HCT116 (cell line): ENCODE data around the gene MTA2. TPM values are rescaled to one million over a fixed set of nuclear protein-coding genes. Genes with fewer than 3 reads are reported as not detected.
"Not testable (repeated sequence)": the region's sequence is repeated elsewhere in the genome, so short reads cannot be mapped to it uniquely, and the experiment has no call there.

ENCODE experiments used
- ATAC-seq: fragments of 200-7000 bp; cut with Tn5 transposase; 2 replicates; pipeline ENCODE4 v1.9.1; 2020; ENCODE audit warnings: mild to moderate bottlenecking, moderate library complexity
- BruUV-seq: library from RNA; stranded (reverse); fragments of 400-500 nt; replicated peaks from 2 replicates; lab custom pipeline; 2021; lab: Mats Ljungman, UMichigan
- CTCF ChIA-PET: fragments of 300-600 bp; sonication (Branson Sonifier 250); formaldehyde crosslinking; loops from one replicate; lab custom pipeline; 2021; ENCODE audit warnings: antibody characterized with exemption; lab: Charles Lee
- POLR2A ChIA-PET: fragments of 300-600, 350-600 bp; sonication (Branson Sonifier 250); formaldehyde crosslinking; loops from one replicate; lab custom pipeline; 2021; ENCODE audit warnings: antibody characterized with exemption; lab: Charles Lee
- RAD21 ChIA-PET, 2 experiments: fragments of 300-600 bp; sonication (Branson Sonifier 250); formaldehyde crosslinking; loops; one replicate each; lab custom pipeline; 2023; ENCODE audit warnings: low total read pairs in 2 of 2; ENCODE audit not compliant: uncharacterized antibody in 2 of 2, unreplicated experiment in 2 of 2, low non-redundant PET in 1 of 2; lab: Charles Lee
- DNase-seq: peaks from one replicate; pipeline ENCODE4 v3.0.0-alpha.2; 2010; ENCODE audit warnings: low read depth, low spot score
- H2AFZ ChIP-seq: fragments of 200-600 bp; shearing (Covaris generic), sonication (generic); 2 replicates; pipeline ENCODE4 v1.6.1; 2017; ENCODE audit warnings: low read depth, mixed run types, mixed read lengths, antibody characterized with exemption, low read length; ENCODE audit not compliant: poor library complexity, severe bottlenecking
- H3K27ac ChIP-seq: 2 replicates; pipeline ENCODE4 v1.5.1; 2012; ENCODE audit warnings: low read depth, low read length
- H3K27me3 ChIP-seq: fragments of 200-600 bp; sonication (generic); 2 replicates; pipeline ENCODE4 v1.6.1; 2016; ENCODE audit warnings: mixed run types, low read length, mixed read lengths; ENCODE audit not compliant: insufficient read depth
- H3K36me3 ChIP-seq, 2 experiments: fragments of 200-500 bp in 1 of 2; fragments of 200-600 bp in 1 of 2; sonication (Bioruptor generic) in 1 of 2; sonication (generic) in 1 of 2; 2 replicates each; pipeline versions ENCODE4 v1.5.1 to v1.6.1; 2014 to 2016; ENCODE audit warnings: low read length in 2 of 2, inconsistent platforms in 1 of 2, mixed read lengths in 1 of 2, mixed run types in 1 of 2; ENCODE audit not compliant: insufficient read depth in 2 of 2, control insufficient read depth in 1 of 2
- H3K4me1 ChIP-seq, 2 experiments: fragments of 200-600 bp in 1 of 2; sonication (generic) in 1 of 2; 2 replicates each; pipeline versions ENCODE4 v1.5.1 to v1.6.1; 2012 to 2017; ENCODE audit warnings: low read length in 2 of 2, inconsistent platforms in 1 of 2, mild to moderate bottlenecking in 1 of 2, mixed read lengths in 1 of 2, mixed run types in 1 of 2, moderate library complexity in 1 of 2; ENCODE audit not compliant: insufficient read depth in 2 of 2, control insufficient read depth in 1 of 2
- H3K4me2 ChIP-seq: fragments of 200-600 bp; sonication (generic); 2 replicates; pipeline ENCODE4 v1.6.1; 2017; ENCODE audit warnings: mixed run types, low read length, mixed read lengths
- H3K4me3 ChIP-seq, 2 experiments: fragments of 200-600 bp in 1 of 2; sonication (generic) in 1 of 2; replicated peaks in 1 of 2; 2 replicates each; pipeline ENCODE4 v1.5.1; 2011 to 2016; ENCODE audit warnings: low read length in 2 of 2, control low read depth in 1 of 2, low read depth in 1 of 2, mild to moderate bottlenecking in 1 of 2, mixed read lengths in 1 of 2, mixed run types in 1 of 2
- H3K79me2 ChIP-seq: fragments of 200-600 bp; sonication (generic); 2 replicates; pipeline ENCODE4 v1.6.1; 2017; ENCODE audit warnings: mild to moderate bottlenecking, mixed run types, low read length, moderate library complexity, mixed read lengths; ENCODE audit not compliant: insufficient read depth
- H3K9ac ChIP-seq: fragments of 200-600 bp; sonication (generic); 2 replicates; pipeline ENCODE4 v1.6.1; 2016; ENCODE audit warnings: low read length, mixed read lengths
- H3K9me2 ChIP-seq: fragments of 200-600 bp; sonication (generic), shearing (Covaris generic); 2 replicates; pipeline ENCODE4 v1.6.1; 2017; ENCODE audit warnings: mixed run types, mild to moderate bottlenecking, moderate library complexity; ENCODE audit not compliant: insufficient read depth
- H3K9me3 ChIP-seq, 2 experiments: fragments of 200-500 bp in 1 of 2; fragments of 200-600 bp in 1 of 2; sonication (Bioruptor generic) in 1 of 2; sonication (generic) in 1 of 2; 2 replicates each; pipeline ENCODE4 v1.6.1; 2014 to 2017; ENCODE audit warnings: low read length in 2 of 2, mixed read lengths in 2 of 2, inconsistent platforms in 1 of 2, low read depth in 1 of 2, mild to moderate bottlenecking in 1 of 2, mixed run types in 1 of 2, moderate library complexity in 1 of 2; ENCODE audit not compliant: control insufficient read depth in 1 of 2, insufficient read depth in 1 of 2
- H4K20me1 ChIP-seq: fragments of 200-600 bp; sonication (generic), shearing (Covaris generic); 2 replicates; pipeline ENCODE4 v1.6.1; 2017; ENCODE audit warnings: mixed run types, mild to moderate bottlenecking, moderate library complexity; ENCODE audit not compliant: insufficient read depth
- CBX3 ChIP-seq: IDR thresholded peaks from 2 replicates; pipeline ENCODE4 v1.6.1; 2012; ENCODE audit warnings: low read depth
- CEBPB ChIP-seq: IDR thresholded peaks from 2 replicates; pipeline ENCODE4 v1.6.1; 2012; ENCODE audit warnings: low read depth
- ELF1 ChIP-seq: IDR thresholded peaks from 2 replicates; pipeline ENCODE4 v1.6.1; 2012; ENCODE audit warnings: low read depth, borderline replicate concordance
- EZH2 ChIP-seq: fragments of 200-600 bp; sonication (generic); IDR thresholded peaks from 2 replicates; pipeline ENCODE4 v1.6.1; 2017; ENCODE audit warnings: antibody characterized with exemption, mixed run types
- EZH2phosphoT487 ChIP-seq: fragments of 200-600 bp; IDR thresholded peaks from 2 replicates; pipeline ENCODE4 v1.6.1; 2018; ENCODE audit warnings: antibody characterized with exemption, borderline replicate concordance
- RAD21 ChIP-seq: IDR thresholded peaks from 2 replicates; pipeline ENCODE4 v1.6.1; 2012; ENCODE audit warnings: low read depth, mild to moderate bottlenecking
- SP1 ChIP-seq: IDR thresholded peaks from 2 replicates; pipeline ENCODE4 v1.6.1; 2012; ENCODE audit warnings: low read depth
- YY1 ChIP-seq: IDR thresholded peaks from 2 replicates; pipeline ENCODE4 v1.6.1; 2011; ENCODE audit warnings: low read length, low read depth, moderate library complexity, mild to moderate bottlenecking; ENCODE audit not compliant: insufficient replicate concordance; ENCODE audit errors: extremely low read depth
- ZFX ChIP-seq: fragments of 450-650 bp; IDR thresholded peaks from 2 replicates; pipeline ENCODE4 v1.6.1; 2017
- ZNF274 ChIP-seq: fragments of 200-500 bp; sonication (Bioruptor generic); IDR thresholded peaks from 2 replicates; pipeline ENCODE4 v1.6.1; 2014; ENCODE audit warnings: mild to moderate bottlenecking, low read depth, low read length, inconsistent platforms
- intact Hi-C: fragments of 100-400 bp; cut with micrococcal nuclease; formaldehyde crosslinking; loops from 2 replicates; pipeline ENCODE4 v1.10.0; 2022
- total RNA-seq: library from RNA; stranded (reverse); gene quantifications from one replicate; pipeline ENCODE4 v1.2.1, GENCODE V29; 2021; ENCODE audit not compliant: unreplicated experiment
- TF ChIP-seq, protein P1 (sequence below): IDR thresholded peaks from 2 replicates; pipeline ENCODE4 v1.6.1; 2012; ENCODE audit warnings: low read depth
- TF ChIP-seq, protein P2 (sequence below), 3 experiments: fragments of 200-600 bp in 1 of 3; sonication (generic) in 1 of 3; IDR thresholded peaks in 2 of 3; conservative IDR thresholded peaks in 1 of 3; 2 replicates each; pipeline ENCODE4 v1.5.1; 2012 to 2017; ENCODE audit warnings: low read depth in 2 of 3, low read length in 2 of 3, antibody characterized with exemption in 1 of 3, borderline replicate concordance in 1 of 3, control low read depth in 1 of 3, mild to moderate bottlenecking in 1 of 3, mixed read lengths in 1 of 3, mixed run types in 1 of 3, moderate library complexity in 1 of 3; ENCODE audit not compliant: insufficient read depth in 1 of 3

Gene MTA2
- total RNA-seq, 1 experiment from 2014 or later = 98.9 TPM

DNA sequence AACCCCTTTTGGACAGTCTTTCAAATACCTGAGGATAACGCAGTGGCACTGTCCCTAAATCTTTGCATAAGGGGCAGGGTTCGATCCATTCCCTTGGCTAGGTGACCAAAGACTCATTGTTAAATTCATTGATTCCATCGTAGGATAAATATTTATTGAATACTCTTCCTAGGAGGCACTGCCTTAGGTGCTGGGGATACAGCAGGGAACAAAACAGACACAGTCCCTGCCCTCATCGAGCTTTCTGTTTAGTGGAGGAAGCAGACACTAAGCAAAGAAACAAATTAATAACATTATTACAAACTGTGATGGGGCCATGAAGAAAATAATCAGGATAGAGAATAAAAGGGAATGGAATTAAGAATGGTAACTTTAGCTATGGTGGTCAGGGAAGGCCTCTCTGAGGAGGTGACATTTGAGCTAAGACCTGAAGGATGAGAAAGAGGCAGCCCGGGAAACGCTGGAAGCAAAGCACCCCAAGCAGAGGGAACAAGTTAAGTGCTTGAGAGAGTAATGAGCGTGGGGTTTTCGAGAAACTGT lies 19.4 kb upstream of the MTA2 start (continued):
- TF ChIP-seq ZNF274 (no peak), ZFX (no peak), EZH2 (no peak), EZH2phosphoT487 (no peak)

- RAD21 ChIA-PET, POLR2A ChIA-PET, H2AFZ ChIP-seq, H3K9me3 ChIP-seq, CTCF ChIA-PET, ATAC-seq, H3K9ac ChIP-seq, H3K4me2 ChIP-seq, BruUV-seq, H3K27me3 ChIP-seq, H3K36me3 ChIP-seq, DNase-seq, H4K20me1 ChIP-seq, intact Hi-C loops, H3K9me2 ChIP-seq, H3K4me3 ChIP-seq: not testable (repeated sequence)
- H3K4me1 ChIP-seq = peaks cover 27 to 42% of the 10 kb centered on the region in 2 experiments
- H3K79me2 ChIP-seq = peaks cover 16% of the 10 kb centered on the region
- peak overlapping the region; percentile 17; the same call in 1 of the 2 replicates for H3K27ac ChIP-seq
These were observed 15.3 kb upstream of the MTA2 start for GRCh38 chr11:62616957-62617356.

GRCh38 chr11:62615521-62615920 lies 13.9 kb upstream of the MTA2 start:
- Histone ChIP-seq H4K20me1 (no peaks in the 10 kb centered on the region), H3K27ac (peak overlapping the region; percentile 83), H3K9me3 (no peaks in the 10 kb centered on the region), H3K27me3 (no peaks in the 10 kb centered on the region), H2AFZ (no peak overlapping the region), H3K9me2 (no peaks in the 10 kb centered on the region), H3K9ac (peak overlapping the region; percentile 93; the same call in 1 of the 2 replicates), H3K4me1 (peaks cover 30 to 48% of the 10 kb centered on the region in 2 experiments), H3K4me3 (no peak overlapping the region), H3K4me2 (peak overlapping the region; percentile 87; the same call in 1 of the 2 replicates), H3K79me2 (peaks cover 17% of the 10 kb centered on the region), H3K36me3 (peaks cover 0 to 4% of the 10 kb centered on the region in 2 experiments; a peak in 2 of 4 replicates)
- POLR2A ChIA-PET = no interaction called here
- CTCF ChIA-PET = no interaction called here
- intact Hi-C loops = no loop called here
- DNase-seq (no peak), ATAC-seq (no peak)
- RAD21 ChIA-PET = no interaction called here
- no TSS peak for BruUV-seq
- TF ChIP-seq CBX3 (no peak), CEBPB (no peak), SP1 (no peak), EZH2phosphoT487 (no peak), ZNF274 (no peak), EZH2 (no peak), ELF1 (no peak), YY1 (no peak), RAD21 (no peak)
- TF ChIP-seq, protein P1, sequence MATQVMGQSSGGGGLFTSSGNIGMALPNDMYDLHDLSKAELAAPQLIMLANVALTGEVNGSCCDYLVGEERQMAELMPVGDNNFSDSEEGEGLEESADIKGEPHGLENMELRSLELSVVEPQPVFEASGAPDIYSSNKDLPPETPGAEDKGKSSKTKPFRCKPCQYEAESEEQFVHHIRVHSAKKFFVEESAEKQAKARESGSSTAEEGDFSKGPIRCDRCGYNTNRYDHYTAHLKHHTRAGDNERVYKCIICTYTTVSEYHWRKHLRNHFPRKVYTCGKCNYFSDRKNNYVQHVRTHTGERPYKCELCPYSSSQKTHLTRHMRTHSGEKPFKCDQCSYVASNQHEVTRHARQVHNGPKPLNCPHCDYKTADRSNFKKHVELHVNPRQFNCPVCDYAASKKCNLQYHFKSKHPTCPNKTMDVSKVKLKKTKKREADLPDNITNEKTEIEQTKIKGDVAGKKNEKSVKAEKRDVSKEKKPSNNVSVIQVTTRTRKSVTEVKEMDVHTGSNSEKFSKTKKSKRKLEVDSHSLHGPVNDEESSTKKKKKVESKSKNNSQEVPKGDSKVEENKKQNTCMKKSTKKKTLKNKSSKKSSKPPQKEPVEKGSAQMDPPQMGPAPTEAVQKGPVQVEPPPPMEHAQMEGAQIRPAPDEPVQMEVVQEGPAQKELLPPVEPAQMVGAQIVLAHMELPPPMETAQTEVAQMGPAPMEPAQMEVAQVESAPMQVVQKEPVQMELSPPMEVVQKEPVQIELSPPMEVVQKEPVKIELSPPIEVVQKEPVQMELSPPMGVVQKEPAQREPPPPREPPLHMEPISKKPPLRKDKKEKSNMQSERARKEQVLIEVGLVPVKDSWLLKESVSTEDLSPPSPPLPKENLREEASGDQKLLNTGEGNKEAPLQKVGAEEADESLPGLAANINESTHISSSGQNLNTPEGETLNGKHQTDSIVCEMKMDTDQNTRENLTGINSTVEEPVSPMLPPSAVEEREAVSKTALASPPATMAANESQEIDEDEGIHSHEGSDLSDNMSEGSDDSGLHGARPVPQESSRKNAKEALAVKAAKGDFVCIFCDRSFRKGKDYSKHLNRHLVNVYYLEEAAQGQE = no peak
- TF ChIP-seq, protein P2, sequence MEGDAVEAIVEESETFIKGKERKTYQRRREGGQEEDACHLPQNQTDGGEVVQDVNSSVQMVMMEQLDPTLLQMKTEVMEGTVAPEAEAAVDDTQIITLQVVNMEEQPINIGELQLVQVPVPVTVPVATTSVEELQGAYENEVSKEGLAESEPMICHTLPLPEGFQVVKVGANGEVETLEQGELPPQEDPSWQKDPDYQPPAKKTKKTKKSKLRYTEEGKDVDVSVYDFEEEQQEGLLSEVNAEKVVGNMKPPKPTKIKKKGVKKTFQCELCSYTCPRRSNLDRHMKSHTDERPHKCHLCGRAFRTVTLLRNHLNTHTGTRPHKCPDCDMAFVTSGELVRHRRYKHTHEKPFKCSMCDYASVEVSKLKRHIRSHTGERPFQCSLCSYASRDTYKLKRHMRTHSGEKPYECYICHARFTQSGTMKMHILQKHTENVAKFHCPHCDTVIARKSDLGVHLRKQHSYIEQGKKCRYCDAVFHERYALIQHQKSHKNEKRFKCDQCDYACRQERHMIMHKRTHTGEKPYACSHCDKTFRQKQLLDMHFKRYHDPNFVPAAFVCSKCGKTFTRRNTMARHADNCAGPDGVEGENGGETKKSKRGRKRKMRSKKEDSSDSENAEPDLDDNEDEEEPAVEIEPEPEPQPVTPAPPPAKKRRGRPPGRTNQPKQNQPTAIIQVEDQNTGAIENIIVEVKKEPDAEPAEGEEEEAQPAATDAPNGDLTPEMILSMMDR (IDR thresholded peaks at IDR 0.05 in 2 of 3, conservative IDR thresholded peaks at IDR 0.05 in 1 of 3; ENCODE audit: borderline replicate concordance in 1 of 3, insufficient read depth in 1 of 3, low read depth in 2 of 3, low read length in 2 of 3) = no peak
